HuH-7 (cell line): ENCODE data around the gene SLC6A6.

Experiments
- DNase-seq: peaks from one replicate; pipeline ENCODE4 v3.0.0; 2011; ENCODE audit warnings: low spot score

The SLC6A6 gene

DNA sequence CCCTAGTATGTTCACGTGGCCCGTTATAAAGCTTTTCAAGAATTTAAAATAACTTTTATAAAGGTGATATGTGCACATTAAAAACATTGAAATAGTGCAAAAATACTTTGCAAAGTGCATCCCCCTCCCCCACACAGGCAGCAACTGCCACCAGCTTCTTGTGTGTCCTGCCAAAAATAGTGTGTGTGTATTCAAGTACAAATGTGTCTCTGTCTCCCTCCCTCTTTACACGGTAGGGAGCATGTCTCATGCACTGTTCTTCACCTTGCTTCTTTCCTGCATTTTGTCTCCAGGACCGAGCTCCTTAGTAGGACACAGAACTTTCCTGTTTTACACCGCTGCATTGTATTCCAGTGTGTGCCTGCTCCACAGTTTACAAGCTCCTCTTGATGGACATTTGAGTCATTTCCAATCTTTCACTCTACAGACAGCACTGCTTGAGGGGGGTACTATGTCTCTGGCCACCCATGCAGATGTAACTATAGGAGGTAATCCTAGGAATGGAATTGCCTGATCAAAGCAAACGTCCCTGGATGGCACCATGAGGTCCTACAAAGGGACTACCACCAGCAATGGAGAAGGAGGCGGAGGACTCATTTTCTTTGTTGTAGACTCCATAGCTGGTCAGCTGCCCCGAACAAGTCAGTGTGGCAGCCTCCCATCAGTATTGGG is 52.4 kb downstream of the SLC6A6 start:
- no peak for DNase-seq

DNA sequence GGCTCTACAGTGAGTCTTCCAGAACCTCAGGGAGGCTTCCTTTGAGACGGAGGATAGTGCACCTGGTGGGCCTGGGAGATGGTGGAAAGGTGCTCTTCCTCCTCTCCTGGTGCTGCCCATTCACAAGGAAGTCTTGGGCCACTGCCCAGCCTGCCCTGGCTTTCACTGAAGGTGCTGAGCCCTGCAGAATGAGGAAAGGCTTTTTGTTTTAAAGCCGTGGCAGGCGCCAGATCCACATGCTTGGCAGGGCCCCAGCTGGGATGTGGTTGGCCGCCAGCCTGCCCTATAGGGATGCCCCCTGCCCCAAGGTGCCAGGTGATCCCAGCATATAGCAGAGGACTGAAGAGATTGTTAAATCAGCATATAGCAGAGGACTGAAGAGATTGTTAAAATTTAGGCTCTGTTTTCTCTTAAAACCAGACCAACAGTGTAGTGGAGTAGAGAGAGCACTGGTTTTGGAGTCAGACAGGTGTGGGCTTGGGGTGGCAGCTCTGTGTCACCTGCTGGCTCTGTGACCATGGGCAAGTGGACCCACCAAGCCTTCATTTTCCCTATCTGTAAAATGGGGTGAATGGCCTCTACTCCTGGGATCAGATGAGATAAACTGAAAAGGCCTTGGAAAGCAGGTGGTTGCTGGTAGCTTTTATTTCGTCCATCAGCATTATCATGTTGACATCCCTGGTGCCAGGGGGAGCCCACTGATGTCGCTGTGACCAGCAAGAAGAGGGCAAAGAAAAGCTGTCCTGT is 53.3 kb downstream of the SLC6A6 start:
- DNase-seq, result no peak

DNA sequence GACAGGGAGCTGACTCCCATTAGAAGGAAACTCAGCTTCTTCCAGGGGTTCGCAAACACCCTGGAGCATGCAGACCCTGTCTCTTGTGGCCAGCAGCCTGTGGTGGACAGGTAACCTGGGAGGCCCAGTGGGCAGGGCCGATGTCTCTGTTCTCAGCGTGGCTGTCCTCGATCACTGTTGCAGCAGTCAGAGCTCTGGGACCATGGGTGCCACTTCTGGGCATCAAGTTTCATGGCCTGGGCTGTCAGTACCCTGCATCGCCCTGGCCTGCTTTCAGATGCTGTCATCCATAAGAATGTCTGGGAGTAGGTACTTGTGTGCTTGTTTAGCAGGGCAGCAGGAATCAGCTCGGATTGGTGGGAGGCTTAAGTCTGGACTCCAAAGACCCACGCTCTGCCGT is 54.4 kb downstream of the SLC6A6 start:
- no peak for DNase-seq

DNA sequence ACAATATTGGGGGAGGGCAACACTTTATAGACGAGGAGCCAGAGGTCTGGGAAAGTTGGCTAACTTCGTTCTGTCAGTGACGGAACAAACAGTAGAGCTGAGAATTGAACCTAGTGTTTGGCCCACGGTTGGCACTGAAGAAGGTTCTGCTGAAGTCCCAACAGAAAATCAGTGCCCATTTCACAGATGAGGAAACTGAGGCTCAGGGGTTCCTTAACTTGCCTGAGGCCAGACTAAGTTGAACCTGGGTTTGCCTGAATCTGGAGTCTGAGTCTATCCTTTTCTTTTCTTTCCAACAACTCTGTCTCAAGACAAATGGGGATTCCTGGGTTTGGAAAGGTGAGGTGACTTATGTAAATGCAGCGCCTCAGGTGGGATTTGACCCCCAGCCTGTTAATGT is 55.1 kb downstream of the SLC6A6 start:
- no peak for DNase-seq

DNA sequence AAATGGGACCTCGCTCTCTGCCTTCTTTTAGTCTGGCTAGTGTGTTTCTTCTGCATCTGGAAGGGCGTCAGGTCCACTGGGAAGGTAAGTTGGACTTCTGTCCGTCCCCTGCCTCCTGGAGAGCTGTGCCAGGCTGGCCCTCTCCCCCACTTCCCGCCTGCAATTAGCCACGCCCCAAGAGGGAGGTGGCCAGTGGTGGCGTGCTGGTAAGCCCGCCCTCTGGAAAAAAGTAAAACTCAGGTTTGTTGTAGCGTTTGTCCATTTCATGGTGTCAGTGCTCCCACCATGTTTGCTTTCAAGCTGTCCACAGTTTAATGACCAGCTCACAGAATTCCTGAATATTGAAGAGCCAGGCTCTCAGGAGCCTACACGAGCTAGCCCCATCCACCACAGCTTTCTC is 55.6 kb downstream of the SLC6A6 start:
- no peak for DNase-seq

DNA sequence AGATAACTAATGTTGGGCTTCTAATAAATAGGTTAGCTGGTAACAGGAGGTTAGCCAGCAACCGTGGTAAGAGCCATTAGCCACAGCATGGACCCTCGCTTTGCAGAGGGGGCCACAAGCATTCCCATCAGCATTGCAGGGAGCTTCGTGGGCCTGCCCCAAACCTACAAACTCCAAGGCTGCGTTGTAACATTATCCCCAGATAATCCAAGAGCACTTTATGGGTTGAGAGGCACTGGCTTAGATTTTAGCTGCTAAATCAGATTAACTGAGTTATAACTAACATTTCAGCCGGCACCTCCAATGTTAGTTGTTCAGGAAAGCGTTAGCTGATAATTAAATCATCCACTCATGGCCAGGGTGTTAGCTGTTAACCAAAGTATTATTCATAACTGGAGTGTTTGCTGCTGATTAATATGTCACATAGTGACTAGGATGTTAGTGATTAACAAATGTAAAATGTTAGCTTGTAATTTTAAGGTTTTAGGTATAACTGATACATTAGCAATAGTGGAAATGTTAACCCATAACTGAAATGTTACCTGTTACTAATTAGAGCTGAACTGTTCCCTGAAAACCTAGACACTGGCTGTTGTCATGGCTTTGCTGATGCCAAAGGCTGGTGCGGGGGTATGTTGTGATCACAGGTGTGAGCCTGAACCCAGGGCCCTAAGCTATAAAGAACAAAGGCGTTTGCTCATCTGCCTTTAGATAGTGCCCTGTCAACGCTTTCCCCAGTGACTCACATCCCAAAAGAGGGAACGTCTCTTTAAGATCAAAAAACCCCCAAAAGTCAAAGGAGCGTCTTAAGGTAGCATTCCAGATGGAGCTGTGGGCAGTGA is 56.2 kb downstream of the SLC6A6 start:
- DNase-seq, result no peak

DNA sequence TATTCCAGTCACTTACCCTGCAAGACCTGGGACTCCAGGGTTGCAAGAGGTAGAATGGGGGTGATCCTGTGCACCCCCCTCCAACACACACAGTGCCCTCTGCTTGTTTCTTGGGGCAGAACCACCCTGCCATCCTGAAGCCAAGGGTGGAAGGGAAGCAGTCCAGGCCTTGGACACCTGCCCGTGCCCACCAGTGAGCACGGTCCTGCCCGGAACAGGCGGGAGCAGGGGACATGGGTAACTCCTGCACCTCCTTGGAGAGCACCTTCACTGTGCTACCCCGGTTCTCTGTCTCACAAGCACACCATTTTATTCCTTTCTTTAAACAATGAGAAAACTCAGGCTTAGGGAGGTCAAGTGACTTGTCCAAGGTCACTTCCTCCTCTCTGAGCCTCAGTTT is 57.0 kb downstream of the SLC6A6 start:
- DNase-seq, result no peak

DNA sequence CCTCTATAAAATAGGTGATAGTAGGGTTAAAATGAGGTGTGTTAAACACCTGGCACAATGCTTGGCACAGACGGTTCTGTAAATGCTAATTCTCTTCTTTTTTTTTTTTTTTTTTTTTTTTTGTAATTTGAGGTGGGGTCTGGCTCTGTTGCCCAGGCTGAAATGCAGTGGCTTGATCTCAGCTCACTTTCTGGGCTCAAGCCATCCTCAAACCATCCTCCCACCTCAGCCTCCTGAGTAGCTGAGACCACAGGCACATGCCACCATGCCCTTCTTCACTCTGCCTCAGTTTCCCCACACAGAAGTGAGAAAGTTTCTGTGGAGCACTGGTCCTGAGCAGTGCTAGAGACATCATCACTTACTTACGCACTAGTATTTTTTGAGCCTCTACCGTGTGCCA is 57.4 kb downstream of the SLC6A6 start:
- DNase-seq, result no peak

DNA sequence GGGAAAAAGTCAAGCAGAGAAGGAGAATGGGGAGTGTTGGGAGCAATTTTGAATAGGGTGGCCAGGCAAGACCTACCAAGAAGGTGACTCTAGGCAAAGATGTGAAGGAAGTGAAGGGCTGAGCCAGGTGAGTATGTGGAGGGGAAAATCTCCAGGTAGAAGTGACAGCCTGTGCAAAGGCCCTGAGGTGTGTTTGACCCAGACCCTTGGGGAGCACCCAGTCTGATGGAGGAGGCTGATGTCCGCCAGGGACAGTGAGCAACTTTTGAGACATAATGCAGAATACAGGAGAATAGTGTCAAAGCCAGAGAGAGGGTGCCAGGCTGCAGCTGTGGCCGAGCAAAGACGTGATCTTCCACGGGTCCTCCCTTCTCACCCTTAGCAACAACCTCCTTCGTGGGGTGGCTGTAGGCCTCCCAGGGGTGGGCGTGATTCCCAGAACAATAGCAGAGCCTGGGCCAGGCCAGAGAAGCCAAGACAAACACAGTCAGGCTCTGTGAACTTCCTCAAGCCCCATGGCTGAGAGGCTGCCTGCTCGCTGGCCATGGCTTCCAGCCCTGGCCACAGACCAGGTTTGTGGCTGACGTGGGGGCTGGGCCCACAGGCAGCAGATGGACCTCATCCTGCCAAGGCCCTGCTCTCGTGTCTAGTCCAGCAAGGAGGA is 58.1 kb downstream of the SLC6A6 start:
- DNase-seq, result no peak

DNA sequence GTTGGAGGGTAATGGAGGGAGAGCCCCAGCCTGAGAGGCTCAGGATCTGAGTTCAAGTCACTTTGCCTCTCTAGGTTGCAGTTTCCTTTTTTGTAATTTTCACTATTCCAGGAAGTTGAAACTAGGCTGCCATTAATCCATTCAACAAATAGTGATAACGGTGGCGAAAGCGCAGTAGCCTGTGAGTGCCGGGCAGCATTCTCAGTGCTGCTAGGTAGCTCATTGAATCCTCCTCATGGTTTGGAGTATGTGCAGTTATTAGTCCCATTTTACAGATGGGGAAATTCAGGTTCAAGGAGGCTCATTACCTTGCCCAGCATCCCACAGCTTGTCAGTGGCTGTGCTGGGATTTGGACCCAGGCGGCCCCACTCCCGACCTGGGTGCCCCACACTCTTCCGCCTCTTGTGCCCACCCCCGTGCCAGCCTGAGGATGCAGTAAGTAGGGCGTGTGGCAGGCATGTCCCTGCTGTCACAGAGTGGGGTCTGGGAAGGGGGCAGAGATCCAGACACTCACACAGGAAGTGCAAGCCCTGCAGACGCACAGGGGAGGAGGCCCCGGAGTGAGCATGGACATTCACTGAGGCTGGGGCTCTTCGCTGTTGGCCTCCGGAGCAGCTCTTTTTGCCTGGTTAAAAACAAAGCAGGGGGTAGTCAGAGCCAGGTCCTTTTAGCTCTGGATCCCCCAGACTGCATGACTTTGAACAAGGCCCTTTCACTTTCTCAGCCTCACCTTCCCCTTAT is 58.8 kb downstream of the SLC6A6 start:
- DNase-seq, result no peak

DNA sequence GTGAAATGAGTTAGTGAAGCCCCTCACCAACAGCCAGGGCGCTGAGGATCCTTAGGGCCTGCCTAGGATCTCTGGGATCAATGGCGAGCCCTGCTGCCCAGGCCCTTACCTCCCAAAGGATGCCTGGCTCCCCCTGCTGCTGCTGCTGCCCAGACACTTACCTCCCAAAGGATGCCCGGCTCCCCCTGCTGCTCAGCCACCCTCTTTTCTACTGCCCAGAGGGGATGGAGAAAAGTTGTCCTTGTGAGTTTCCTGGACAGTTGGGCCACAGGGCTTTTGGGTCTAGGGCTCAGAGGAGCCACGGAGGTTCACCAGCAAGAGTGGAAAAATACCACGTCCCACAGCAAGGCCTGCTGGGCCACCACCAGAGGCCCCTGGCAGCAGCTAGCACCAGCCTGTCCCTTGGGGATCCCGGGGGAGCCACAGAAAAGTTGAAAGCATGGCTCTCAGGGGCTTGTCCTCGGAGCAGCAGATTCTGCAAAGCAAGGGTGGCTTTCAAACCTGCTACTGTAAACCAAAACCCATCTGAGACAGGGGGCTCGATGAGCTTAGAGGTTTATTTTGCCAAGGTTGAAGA is 59.4 kb downstream of the SLC6A6 start:
- DNase-seq, result peak; percentile 94

DNA sequence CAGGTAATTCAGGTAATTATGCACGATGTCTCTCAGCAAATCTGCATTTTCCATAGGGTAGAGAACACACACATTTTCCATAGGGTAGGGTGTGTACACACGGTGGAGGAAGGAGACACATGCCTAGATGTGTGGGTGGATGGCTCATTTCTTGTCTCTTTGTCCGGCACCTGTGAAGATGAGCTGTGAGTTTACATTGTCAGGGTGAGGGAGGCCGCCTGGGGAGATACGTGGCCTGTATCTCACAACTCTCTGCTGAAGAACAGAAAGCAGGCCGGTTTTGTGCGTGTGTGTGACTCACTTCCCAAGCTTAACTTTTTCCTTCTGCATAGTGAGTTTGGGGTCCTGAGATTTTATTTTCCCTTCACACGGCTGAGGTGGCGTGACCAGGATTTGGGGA is 60.3 kb downstream of the SLC6A6 start:
- DNase-seq, result no peak

DNA sequence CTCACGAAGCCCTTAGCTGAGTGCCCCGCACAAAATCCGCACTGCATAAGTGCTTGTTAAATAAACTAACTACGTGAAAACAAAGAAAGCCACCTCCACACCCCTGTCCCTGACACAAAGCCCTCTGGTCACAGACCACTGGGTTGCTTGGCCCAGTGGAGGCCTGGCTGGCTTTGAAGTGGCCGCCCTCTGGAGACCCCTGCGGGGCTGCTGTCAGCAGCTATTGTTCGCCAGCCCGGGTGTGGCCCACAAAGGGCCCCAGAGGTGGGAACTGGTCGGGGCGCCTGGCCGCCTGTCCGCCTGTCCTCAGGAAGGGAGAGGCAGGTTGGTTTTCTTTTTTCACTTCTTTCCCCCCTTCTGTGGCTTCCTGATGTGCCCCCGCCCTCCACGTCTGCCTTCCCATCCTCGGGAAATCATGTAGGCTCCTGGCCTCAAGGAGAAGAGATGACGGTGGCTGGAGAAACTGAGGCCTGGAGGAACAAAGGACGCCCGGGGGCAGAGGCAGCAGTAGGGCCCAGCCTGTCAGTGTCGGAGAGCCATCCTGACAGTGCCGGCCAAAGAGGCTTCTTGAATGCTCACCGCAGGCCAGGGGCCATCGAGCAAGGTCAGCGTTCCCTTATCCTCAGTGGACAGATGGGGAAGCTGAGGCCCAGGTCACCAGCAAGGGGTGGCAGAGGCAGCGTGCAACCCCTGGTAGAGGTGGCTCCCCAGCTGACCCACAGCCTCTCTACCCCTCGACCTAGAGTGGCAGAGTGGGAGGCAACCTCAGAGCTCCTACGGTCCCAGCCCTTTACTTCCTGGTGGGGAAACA is 61.1 kb downstream of the SLC6A6 start:
- DNase-seq, result no peak

DNA sequence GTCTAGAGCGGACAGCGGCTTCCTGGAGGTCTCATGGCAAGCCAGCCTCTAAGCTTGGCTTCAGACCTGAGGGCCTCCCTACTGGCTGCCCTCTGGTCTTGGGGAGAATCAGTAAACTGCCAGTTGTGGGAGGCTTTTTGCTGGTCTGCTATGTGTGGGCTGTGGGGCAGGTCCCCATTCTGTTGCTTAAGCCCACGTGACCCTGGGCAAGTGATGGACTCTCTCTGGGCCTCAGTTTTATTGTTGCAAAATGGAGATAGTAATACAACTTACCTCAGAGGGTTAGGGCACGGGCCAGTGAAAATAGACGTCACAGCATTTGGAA is 61.7 kb downstream of the SLC6A6 start:
- DNase-seq, result no peak

DNA sequence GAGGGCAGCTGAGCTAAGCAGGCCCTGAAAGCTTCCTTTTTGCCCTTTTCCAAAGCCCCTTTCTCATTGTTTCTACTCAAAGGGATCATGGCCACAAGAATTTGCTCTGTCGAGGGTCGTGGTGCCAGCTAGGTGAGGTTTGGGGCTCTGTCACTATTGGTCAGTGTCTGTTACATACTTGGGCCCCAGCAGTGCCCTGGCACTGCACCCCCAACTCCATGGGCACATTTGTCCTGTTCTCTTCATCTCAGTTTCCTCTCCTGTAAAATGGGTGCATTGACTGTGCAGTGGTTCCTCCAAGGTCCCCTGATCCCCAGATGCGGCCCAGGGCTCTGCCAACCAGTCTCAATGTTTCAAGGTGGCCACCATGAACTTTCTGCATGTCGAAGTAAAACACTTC is 62.1 kb downstream of the SLC6A6 start:
- DNase-seq, result no peak

DNA sequence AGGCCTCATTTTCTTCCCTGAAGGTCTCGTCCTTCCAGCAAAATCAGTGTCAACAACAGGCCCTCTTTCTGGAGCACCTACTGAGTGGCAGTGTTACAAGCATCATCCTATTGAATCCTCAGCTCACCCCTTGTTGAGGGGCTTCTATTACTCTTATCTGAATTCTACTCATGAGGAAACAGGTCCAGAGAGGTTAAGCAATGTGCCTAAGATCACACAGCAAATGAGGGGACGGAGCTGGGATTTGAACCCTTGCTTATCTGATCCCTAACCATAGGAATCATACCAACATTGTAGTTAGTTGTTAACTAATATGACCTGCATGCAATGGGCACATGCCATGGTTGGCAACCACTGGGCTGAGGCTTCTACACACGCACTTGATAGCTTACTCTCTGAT is 63.0 kb downstream of the SLC6A6 start:
- no peak for DNase-seq

DNA sequence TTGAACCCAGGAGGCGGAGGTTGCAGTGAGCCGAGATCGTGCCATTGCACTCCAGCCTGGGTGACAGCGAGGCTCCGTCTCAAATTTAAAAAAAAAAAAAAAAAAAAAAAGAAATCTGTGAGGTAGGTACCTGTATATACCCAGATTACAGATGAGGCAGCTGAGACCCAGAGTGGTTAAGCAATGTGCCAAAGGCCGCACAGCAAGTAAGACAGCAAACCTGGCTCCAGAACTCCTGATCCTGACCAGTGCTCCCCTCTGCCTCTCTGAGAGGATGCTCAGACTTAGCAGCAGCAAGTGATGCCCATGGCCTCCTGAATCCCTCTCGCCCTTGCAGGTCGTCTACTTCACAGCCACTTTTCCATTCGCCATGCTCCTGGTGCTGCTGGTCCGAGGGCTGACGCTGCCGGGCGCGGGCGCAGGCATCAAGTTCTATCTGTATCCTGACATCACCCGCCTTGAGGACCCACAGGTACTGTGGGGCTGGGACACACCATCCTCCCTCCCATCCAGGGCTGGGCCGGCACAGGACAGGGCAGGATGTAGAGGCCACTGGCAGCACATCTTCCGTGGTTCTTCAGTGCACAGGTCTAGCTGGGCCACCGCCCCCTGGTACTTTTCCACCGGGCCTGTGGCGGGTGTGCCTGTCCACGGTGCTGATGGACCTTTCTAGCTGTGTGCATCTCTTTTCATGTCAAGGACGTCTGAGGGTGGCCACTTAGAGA is 63.9 kb downstream of the SLC6A6 start:
- DNase-seq, result no peak

DNA sequence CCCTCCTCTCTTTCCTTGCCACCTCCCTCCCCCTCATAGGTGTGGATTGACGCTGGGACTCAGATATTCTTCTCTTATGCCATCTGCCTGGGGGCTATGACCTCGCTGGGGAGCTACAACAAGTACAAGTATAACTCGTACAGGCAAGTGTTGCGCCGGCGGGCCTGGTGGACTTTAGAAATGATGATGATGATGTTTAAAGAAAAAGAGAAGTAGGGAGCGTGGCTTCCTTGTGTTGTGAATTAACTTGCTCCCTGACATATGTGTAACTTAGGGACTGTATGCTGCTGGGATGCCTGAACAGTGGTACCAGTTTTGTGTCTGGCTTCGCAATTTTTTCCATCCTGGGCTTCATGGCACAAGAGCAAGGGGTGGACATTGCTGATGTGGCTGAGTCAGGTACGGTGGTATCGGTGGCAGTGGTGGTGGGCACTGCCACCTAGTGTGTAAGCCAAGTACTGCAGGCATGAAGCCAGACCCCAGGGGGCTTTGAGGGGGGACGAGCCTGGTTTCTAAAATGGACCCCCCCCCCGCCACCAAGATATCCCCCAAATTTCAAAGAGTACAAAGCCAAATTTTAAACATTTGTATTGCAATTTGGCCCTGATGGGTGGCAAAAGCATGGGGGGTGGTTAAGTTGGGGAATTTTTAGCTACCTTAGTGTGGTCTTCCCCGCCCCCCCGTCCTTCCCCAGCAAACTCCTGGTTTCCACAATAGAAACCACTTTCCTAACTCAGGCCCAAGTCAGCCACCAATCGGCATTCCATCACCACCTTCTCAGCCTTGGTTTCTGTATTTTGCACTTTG is 65.6 kb downstream of the SLC6A6 start:
- peak; percentile 98 for DNase-seq

DNA sequence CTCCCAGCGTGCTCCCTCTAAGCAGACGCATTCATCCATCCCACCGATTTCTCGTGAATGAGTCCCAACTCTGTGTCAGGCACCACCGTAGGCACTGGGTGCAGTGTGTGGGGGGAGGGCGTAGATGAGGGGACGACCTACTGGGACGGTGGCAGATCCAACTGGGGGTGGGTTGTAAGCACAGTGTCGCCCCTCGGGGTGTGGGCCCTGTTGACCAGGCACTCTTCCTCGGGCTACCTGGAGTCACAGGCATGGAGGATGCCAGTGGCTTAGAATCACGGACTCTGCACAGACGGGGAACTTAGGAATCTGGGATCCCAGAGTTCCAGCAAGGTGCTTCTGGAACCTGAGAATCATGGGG is 66.2 kb downstream of the SLC6A6 start:
- DNase-seq, result no peak
